GM15510 (cell line): ENCODE results near the gene GALR3.

Experiments
- POLR2A ChIP-seq: IDR thresholded peaks from 3 replicates; pipeline ENCODE4 v1.6.1; 2011; ENCODE audit warnings: borderline replicate concordance; ENCODE audit not compliant: insufficient read length; ENCODE audit errors: extremely low read depth

GALR3 gene

GRCh38 chr22:37823134-37823985, at the start of gene GALR3:
Gene GALR3, plus strand, starts transcription at chr22:37823382. Its CDS starts 25 bp downstream, at chr22:37823407.
- TF ChIP-seq POLR2A = no peak

GRCh38 chr22:37774728-37775127, 48.5 kb upstream of the GALR3 start:
- TF ChIP-seq POLR2A = no peak

GRCh38 chr22:37775785-37776638, 47.2 kb upstream of the GALR3 start:
- TF ChIP-seq POLR2A = no peak

GRCh38 chr22:37776639-37777005, 46.6 kb upstream of the GALR3 start:
- no peak for TF ChIP-seq POLR2A

GRCh38 chr22:37777122-37777687, 46.0 kb upstream of the GALR3 start:
- TF ChIP-seq POLR2A = no peak

- TF ChIP-seq POLR2A = no peak
Measured at GRCh38 chr22:37778370-37779009, 44.7 kb upstream of the GALR3 start.

- no peak for TF ChIP-seq POLR2A
Measured at GRCh38 chr22:37781434-37782059, 41.6 kb upstream of the GALR3 start.

- no peak for TF ChIP-seq POLR2A
Measured at GRCh38 chr22:37782340-37783168, 40.6 kb upstream of the GALR3 start.

- no peak for TF ChIP-seq POLR2A
Measured at GRCh38 chr22:37784829-37785495, 38.2 kb upstream of the GALR3 start.

GRCh38 chr22:37790234-37790633, 32.9 kb upstream of the GALR3 start:
- TF ChIP-seq POLR2A = no peak

GRCh38 chr22:37792494-37792893, 30.7 kb upstream of the GALR3 start:
- TF ChIP-seq POLR2A = no peak

- TF ChIP-seq POLR2A = no peak
Measured at GRCh38 chr22:37794376-37794775, 28.8 kb upstream of the GALR3 start.

- no peak for TF ChIP-seq POLR2A
Measured at GRCh38 chr22:37796079-37796478, 27.1 kb upstream of the GALR3 start.
